Measurements from ENCODE around the gene PTGR1. TPM values are rescaled to one million over a fixed set of nuclear protein-coding genes. Genes with fewer than 3 reads are reported as not detected.

Gene PTGR1
- total and polyA plus RNA-seq, 4 donors = 14.0 to 61.0 (median 30.0) TPM

GRCh38 chr9:111542497-111543254, 56.8 kb downstream of the PTGR1 start:
- Histone ChIP-seq H3K27me3 (ENCODE audit: control insufficient read depth in 3 of 3, insufficient read depth in 3 of 3, low read length in 2 of 3) (no peaks in the 10 kb centered on the region), H3K9me3 (ENCODE audit: control insufficient read depth in 4 of 4, insufficient read depth in 3 of 4, low read length in 3 of 4) (peaks cover 4 to 60% (median 32%) of the 10 kb centered on the region in 4 donors), H3K27ac (ENCODE audit: low read depth in 1 of 2, low read length in 1 of 2) (no peak overlapping the region), H3K4me1 (ENCODE audit: control insufficient read depth in 5 of 5, insufficient read depth in 5 of 5, low read length in 5 of 5) (no peaks in the 10 kb centered on the region), H3K9ac (ENCODE audit: insufficient read depth in 1 of 2, low read length in 2 of 2) (no peak overlapping the region), H3K36me3 (ENCODE audit: control insufficient read depth in 4 of 4, insufficient read depth in 4 of 4, low read length in 4 of 4) (peaks cover 3 to 44% (median 8%) of the 10 kb centered on the region in 4 donors), H3K4me3 (no peak overlapping the region)
- ATAC-seq (ENCODE audit: insufficient read depth, low FRiP score) (no peak), DNase-seq (no peak)
- no peak for TF ChIP-seq CTCF (IDR thresholded peaks at IDR 0.05; ENCODE audit: control extremely low read depth, extremely low read depth)
- WGBS, 2 donors = 97% methylated on average over 11 of the region's 11 CpGs

- Histone ChIP-seq H3K36me3 (ENCODE audit: control insufficient read depth in 4 of 4, insufficient read depth in 4 of 4, low read length in 4 of 4) (peaks cover 0 to 34% (median 4%) of the 10 kb centered on the region in 4 donors), H3K9ac (ENCODE audit: insufficient read depth in 1 of 2, low read length in 2 of 2) (no peak overlapping the region), H3K9me3 (ENCODE audit: control insufficient read depth in 4 of 4, insufficient read depth in 3 of 4, low read length in 3 of 4) (peaks cover 0 to 17% (median 3%) of the 10 kb centered on the region in 4 donors), H3K27ac (ENCODE audit: low read depth in 1 of 2, low read length in 1 of 2) (no peak overlapping the region), H3K4me3 (no peak overlapping the region), H3K27me3 (ENCODE audit: control insufficient read depth in 3 of 3, insufficient read depth in 3 of 3, low read length in 2 of 3) (no peaks in the 10 kb centered on the region), H3K4me1 (ENCODE audit: control insufficient read depth in 5 of 5, insufficient read depth in 5 of 5, low read length in 5 of 5) (no peaks in the 10 kb centered on the region)
- ATAC-seq (ENCODE audit: insufficient read depth, low FRiP score) = no peak
- no peak for DNase-seq
- TF ChIP-seq CTCF (IDR thresholded peaks at IDR 0.05; ENCODE audit: control extremely low read depth, extremely low read depth) = no peak
- WGBS, 2 donors = 94 to 96% methylated on average over 5 of the region's 5 CpGs
Observed at GRCh38 chr9:111533099-111533790, 66.2 kb downstream of the PTGR1 start.

- ATAC-seq (ENCODE audit: insufficient read depth, low FRiP score) (no peak), DNase-seq (no peak)
- Histone ChIP-seq H3K27ac (ENCODE audit: low read depth in 1 of 2, low read length in 1 of 2) (no peak overlapping the region), H3K27me3 (ENCODE audit: control insufficient read depth in 3 of 3, insufficient read depth in 3 of 3, low read length in 2 of 3) (no peaks in the 10 kb centered on the region), H3K4me1 (ENCODE audit: control insufficient read depth in 5 of 5, insufficient read depth in 5 of 5, low read length in 5 of 5) (no peaks in the 10 kb centered on the region), H3K9me3 (ENCODE audit: control insufficient read depth in 4 of 4, insufficient read depth in 3 of 4, low read length in 3 of 4) (peaks cover 0 to 7% (median under 1%) of the 10 kb centered on the region in 4 donors), H3K36me3 (ENCODE audit: control insufficient read depth in 4 of 4, insufficient read depth in 4 of 4, low read length in 4 of 4) (peaks cover 0 to 19% (median 2%) of the 10 kb centered on the region in 4 donors), H3K4me3 (no peak overlapping the region), H3K9ac (ENCODE audit: insufficient read depth in 1 of 2, low read length in 2 of 2) (no peak overlapping the region)
- WGBS, 2 donors = 87 to 95% methylated on average over 4 of the region's 4 CpGs
- no peak for TF ChIP-seq CTCF (IDR thresholded peaks at IDR 0.05; ENCODE audit: control extremely low read depth, extremely low read depth)
Observed at GRCh38 chr9:111531716-111532115, 67.7 kb downstream of the PTGR1 start.

Measured in lung (tissue), 12 donors.